T-helper 1 cell treated with Interleukin-12 subunit alpha and Interleukin-12 subunit beta and Interleukin-4 antibody, amounts not matched to agents 30 μg/mL and 1 μg/mL, for 36 hours (primary cell): Measurements from ENCODE around the gene IGSF3.

ENCODE experiments used
- H3K27ac Mint-ChIP-seq: one replicate; pipeline ENCODE4 v1.8.0; 2021; ENCODE audit warnings: mild to moderate bottlenecking, mixed read lengths
- H3K27me3 Mint-ChIP-seq: one replicate; pipeline ENCODE4 v1.8.0; 2021; ENCODE audit warnings: low read depth, mixed read lengths
- H3K36me3 Mint-ChIP-seq: one replicate; pipeline ENCODE4 v1.8.0; 2021; ENCODE audit warnings: low read depth, mixed read lengths
- H3K4me1 Mint-ChIP-seq: one replicate; pipeline ENCODE4 v1.8.0; 2021; ENCODE audit warnings: low read depth, mixed read lengths
- H3K4me3 Mint-ChIP-seq: one replicate; pipeline ENCODE4 v1.8.0; 2021; ENCODE audit warnings: mild to moderate bottlenecking, moderate library complexity, mixed read lengths
- H3K9me3 Mint-ChIP-seq: one replicate; pipeline ENCODE4 v1.8.0; 2021; ENCODE audit warnings: mixed read lengths

Gene IGSF3

DNA sequence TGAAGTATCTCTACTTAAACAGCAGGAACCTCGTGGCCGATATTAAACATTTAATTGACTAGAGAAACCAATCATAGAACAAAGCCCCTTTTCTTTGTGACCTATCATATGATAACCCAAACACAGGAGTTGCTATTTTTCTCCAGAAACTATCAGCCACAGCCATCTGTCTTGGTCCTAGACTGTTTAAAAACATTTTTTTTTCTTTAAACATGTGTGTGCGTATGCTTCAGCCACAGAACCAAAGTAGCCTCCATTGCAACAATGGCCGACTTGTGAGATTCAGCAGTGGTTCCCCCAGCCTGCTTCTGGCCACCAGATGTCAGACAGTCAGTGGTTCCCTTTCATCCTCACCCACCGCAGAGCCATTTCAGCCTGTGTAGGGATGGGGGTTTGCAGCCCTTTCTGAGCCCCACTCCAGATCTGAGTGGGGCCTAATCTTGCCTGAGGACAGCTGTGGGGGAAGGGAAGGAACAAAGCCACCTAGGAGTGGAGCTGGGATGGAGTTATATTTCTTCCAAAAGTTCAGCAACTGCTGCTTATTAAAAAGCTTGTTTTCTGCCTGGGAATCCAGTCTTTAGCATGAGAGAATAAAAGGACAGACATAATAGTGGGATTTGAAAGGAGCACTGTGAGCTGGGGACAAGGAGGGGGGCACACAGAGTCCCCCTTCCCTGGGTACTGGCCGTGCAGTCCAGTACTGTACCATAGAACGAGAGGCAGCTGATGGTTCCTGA, 11.7 kb upstream of the IGSF3 start:
- H3K4me1 Mint-ChIP-seq = no peaks in the 10 kb centered on the region
- no peaks in the 10 kb centered on the region for H3K9me3 Mint-ChIP-seq
- no peaks in the 10 kb centered on the region for H3K36me3 Mint-ChIP-seq
- peaks cover 33% of the 10 kb centered on the region for H3K27me3 Mint-ChIP-seq
- no peak overlapping the region for H3K27ac Mint-ChIP-seq
- H3K4me3 Mint-ChIP-seq = no peak overlapping the region

GRCh38 chr1:116678732-116679090, 11.2 kb upstream of the IGSF3 start:
- H3K4me1 Mint-ChIP-seq = no peaks in the 10 kb centered on the region
- H3K4me3 Mint-ChIP-seq = no peak overlapping the region
- H3K27ac Mint-ChIP-seq = no peak overlapping the region
- peaks cover 38% of the 10 kb centered on the region for H3K27me3 Mint-ChIP-seq
- no peaks in the 10 kb centered on the region for H3K9me3 Mint-ChIP-seq
- no peaks in the 10 kb centered on the region for H3K36me3 Mint-ChIP-seq

- Mint-ChIP-seq H3K4me1 (peaks cover 1% of the 10 kb centered on the region), H3K4me3 (no peak overlapping the region), H3K27me3 (peaks cover 44% of the 10 kb centered on the region), H3K9me3 (no peaks in the 10 kb centered on the region), H3K27ac (no peak overlapping the region), H3K36me3 (no peaks in the 10 kb centered on the region)
These were observed 10.0 kb upstream of the IGSF3 start for GRCh38 chr1:116677474-116678062.

GRCh38 chr1:116676291-116676690, 8.8 kb upstream of the IGSF3 start:
- peaks cover 2% of the 10 kb centered on the region for H3K4me1 Mint-ChIP-seq
- H3K36me3 Mint-ChIP-seq = no peaks in the 10 kb centered on the region
- H3K9me3 Mint-ChIP-seq = no peaks in the 10 kb centered on the region
- peaks cover 51% of the 10 kb centered on the region for H3K27me3 Mint-ChIP-seq
- H3K27ac Mint-ChIP-seq = no peak overlapping the region
- no peak overlapping the region for H3K4me3 Mint-ChIP-seq

GRCh38 chr1:116674751-116675150, 7.2 kb upstream of the IGSF3 start:
- peaks cover 58% of the 10 kb centered on the region for H3K27me3 Mint-ChIP-seq
- no peak overlapping the region for H3K4me3 Mint-ChIP-seq
- H3K36me3 Mint-ChIP-seq = no peaks in the 10 kb centered on the region
- peaks cover 2% of the 10 kb centered on the region for H3K4me1 Mint-ChIP-seq
- no peaks in the 10 kb centered on the region for H3K9me3 Mint-ChIP-seq
- no peak overlapping the region for H3K27ac Mint-ChIP-seq

DNA sequence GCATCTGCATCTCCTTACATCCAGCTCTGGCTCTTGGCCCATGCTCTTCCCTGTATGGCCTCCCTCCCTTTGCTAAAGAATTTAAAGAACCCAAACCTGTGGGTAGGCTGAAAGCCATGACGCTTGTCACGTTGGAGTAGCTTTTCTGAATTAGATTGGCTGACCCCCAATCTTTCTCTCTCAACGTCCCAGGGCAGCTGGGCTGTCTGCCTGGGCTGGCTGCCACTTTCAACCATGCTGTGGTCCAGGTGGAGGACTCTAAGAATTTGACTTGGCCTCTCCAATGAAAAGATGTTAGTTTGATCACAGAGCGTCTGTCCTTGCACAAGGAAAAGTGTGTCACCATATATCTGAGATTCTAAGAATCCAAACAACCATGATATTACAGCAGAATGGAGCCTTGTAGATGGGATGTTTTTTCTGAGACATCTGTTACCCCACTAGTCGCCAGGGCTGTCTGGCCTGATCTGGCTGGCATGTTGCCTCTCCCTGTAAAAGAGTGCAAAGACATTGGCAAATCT, 6.5 kb upstream of the IGSF3 start:
- Mint-ChIP-seq H3K27me3 (peaks cover 61% of the 10 kb centered on the region), H3K36me3 (no peaks in the 10 kb centered on the region), H3K4me3 (no peak overlapping the region), H3K27ac (no peak overlapping the region), H3K4me1 (peaks cover 2% of the 10 kb centered on the region), H3K9me3 (no peaks in the 10 kb centered on the region)

DNA sequence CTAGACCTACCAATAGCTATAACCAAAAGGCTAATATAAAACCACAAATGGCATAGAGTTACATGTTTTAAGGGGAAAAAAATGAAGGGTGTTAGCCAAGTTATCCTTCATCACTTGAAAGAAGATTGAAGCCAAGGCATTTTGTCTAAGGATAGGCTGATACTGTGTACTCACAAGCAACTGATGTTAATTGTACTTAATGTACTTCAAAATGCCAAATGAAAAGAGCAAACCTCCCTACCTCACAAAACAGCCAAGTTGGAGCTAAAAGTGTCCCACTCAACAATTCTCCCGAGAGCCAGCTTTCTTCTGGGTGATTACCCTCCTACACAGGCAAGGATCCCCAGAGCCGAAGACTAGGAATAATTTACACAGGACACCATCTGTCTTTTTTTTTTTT, 4.4 kb upstream of the IGSF3 start:
- Mint-ChIP-seq H3K4me3 (no peak overlapping the region), H3K4me1 (peaks cover 2% of the 10 kb centered on the region), H3K27me3 (peaks cover 55% of the 10 kb centered on the region), H3K27ac (no peak overlapping the region), H3K36me3 (no peaks in the 10 kb centered on the region), H3K9me3 (no peaks in the 10 kb centered on the region)

GRCh38 chr1:116671072-116671760, 3.7 kb upstream of the IGSF3 start:
- H3K4me3 Mint-ChIP-seq = no peak overlapping the region
- H3K36me3 Mint-ChIP-seq = no peaks in the 10 kb centered on the region
- H3K4me1 Mint-ChIP-seq = peaks cover 6% of the 10 kb centered on the region
- no peak overlapping the region for H3K27ac Mint-ChIP-seq
- H3K9me3 Mint-ChIP-seq = no peaks in the 10 kb centered on the region
- peaks cover 58% of the 10 kb centered on the region for H3K27me3 Mint-ChIP-seq

GRCh38 chr1:116668277-116668676, 744 bp upstream of the IGSF3 start:
- peaks cover 65% of the 10 kb centered on the region for H3K27me3 Mint-ChIP-seq
- H3K36me3 Mint-ChIP-seq = no peaks in the 10 kb centered on the region

GRCh38 chr1:116667078-116667574, 407 bp downstream of the IGSF3 start:
- Mint-ChIP-seq H3K9me3 (no peaks in the 10 kb centered on the region), H3K27me3 (peaks cover 73% of the 10 kb centered on the region)

More at GRCh38 chr1:116668277-116668676, 744 bp upstream of the IGSF3 start:
- Mint-ChIP-seq H3K9me3 (no peaks in the 10 kb centered on the region), H3K27ac (peak overlapping the region; percentile 16), H3K4me1 (peaks cover 8% of the 10 kb centered on the region), H3K4me3 (peak overlapping the region; percentile 69)

DNA sequence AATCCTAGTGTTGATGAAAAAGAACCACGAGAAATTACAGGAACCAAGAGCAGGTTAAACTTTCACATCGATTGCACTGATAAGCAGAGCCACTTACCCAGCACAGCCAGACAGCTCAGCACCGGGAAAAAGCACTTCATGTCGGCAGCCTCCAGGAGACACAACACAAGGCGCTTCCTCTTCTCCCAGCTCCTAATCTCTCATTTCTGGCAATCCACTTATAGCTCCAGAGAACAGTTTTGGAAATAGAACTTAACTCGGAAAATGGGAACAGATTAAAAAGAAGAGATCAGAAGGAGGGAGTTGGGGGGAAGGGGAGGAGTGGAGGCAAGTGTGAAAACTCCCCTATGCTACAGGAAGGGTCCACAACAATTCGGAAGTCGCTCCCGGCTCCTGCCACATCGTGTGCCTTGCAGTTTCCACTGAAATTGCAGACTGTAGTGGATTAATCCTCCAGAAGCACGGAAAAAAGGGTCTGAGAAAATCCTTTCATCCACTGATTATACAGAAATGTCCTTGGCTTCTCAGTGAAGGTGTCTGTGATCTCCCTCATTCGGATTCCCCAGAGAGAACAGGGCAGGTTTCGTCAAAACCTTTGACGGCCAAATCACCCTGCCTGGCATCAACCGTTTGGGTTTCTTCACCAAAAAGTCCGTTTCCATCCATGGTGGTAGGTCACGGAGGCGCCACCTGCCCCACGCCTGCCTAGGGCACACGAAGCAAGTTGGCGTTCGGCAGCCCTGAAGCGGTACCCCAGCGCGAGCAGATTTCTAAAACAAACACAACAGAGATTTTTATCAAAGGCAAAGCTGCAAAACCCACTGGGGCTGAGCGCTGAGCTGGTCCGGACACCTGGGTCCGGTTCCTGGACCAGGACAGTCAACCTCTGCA, 1.1 kb downstream of the IGSF3 start:
- Mint-ChIP-seq H3K27me3 (peaks cover 69% of the 10 kb centered on the region), H3K4me1 (peaks cover 7% of the 10 kb centered on the region), H3K36me3 (no peaks in the 10 kb centered on the region), H3K27ac (no peak overlapping the region), H3K9me3 (no peaks in the 10 kb centered on the region), H3K4me3 (peak overlapping the region; percentile 76)

More at GRCh38 chr1:116667078-116667574, 407 bp downstream of the IGSF3 start:
- Mint-ChIP-seq H3K4me3 (peak overlapping the region; percentile 76), H3K4me1 (peaks cover 7% of the 10 kb centered on the region), H3K27ac (no peak overlapping the region), H3K36me3 (no peaks in the 10 kb centered on the region)

GRCh38 chr1:116664978-116665371, 2.6 kb downstream of the IGSF3 start:
- H3K4me3 Mint-ChIP-seq = no peak overlapping the region

GRCh38 chr1:116664366-116664977, 3.1 kb downstream of the IGSF3 start:
- Mint-ChIP-seq H3K4me1 (peaks cover 7% of the 10 kb centered on the region), H3K36me3 (no peaks in the 10 kb centered on the region), H3K9me3 (no peaks in the 10 kb centered on the region), H3K27ac (no peak overlapping the region), H3K4me3 (no peak overlapping the region), H3K27me3 (peaks cover 54% of the 10 kb centered on the region)

More at GRCh38 chr1:116664978-116665371, 2.6 kb downstream of the IGSF3 start:
- peaks cover 59% of the 10 kb centered on the region for H3K27me3 Mint-ChIP-seq
- no peaks in the 10 kb centered on the region for H3K36me3 Mint-ChIP-seq
- no peak overlapping the region for H3K27ac Mint-ChIP-seq
- H3K9me3 Mint-ChIP-seq = no peaks in the 10 kb centered on the region
- peaks cover 7% of the 10 kb centered on the region for H3K4me1 Mint-ChIP-seq
